NCI-H2171 (cell line): ENCODE results near the gene LAPTM5.

Source experiments
- DNase-seq: peaks from one replicate; lab custom pipeline; 2025; lab: John Stamatoyannopoulos, UW

The LAPTM5 gene

DNA sequence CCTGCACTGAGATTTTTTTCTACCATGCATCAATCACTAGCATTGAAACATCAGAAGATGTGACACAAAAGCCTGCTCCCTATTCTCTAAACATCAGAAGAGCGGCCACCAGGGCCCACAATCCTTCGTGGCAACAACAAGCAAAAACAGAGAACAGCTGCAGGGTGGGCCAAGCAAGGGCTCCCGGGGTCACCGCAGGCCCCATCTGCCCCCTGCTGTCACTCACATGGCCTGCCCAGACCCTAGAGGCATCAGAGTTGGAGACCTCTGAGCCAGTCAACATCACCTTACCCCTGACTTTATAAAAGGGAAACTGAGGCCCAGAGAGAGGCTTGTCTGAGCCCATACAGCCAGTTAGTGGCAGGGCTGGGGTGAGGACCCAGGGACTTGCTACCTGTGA, 1.8 kb downstream of the LAPTM5 start:
- no peak for DNase-seq

DNA sequence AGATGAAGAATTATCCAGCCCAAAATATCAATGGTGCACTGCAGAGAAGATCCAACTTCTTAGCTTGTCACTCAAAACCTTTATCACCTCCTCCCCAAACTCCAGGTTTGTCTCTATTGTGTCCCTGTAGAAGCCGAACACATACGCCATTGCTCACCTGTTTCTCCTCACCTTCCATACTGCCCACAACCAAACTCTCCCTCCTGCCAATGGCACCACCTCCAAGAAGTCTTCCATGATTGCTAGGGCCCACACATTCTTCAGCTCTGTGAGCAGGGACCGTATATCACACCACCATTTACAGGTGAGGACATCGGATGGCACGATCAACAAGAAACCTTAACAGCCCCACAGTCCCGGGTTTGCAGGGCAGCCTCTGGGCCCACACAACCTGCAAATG, 2.2 kb downstream of the LAPTM5 start:
- DNase-seq: no peak

DNA sequence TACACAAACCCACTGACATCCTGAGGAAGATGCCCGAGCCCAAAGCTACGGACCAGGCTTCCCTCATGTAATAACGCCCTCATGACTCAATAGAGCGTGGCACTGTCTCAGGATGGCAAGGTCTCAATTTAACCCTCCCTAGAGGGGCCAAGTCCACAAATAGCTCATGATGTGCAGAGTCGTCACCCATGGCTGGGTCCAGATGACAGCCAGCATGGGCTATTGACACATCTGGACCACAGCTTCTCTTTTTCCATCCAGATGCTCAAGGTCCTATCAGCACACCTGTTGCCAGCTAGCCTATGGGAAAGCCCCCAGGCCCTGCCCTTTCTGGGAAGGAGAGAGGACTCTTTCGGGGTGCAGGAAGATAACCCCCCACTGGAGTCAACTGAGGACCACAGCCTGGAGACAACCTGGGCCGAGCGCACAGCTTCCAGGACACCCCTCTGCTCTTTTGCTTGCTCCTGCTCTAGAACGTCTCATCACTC, 2.8 kb downstream of the LAPTM5 start:
- no peak for DNase-seq

DNA sequence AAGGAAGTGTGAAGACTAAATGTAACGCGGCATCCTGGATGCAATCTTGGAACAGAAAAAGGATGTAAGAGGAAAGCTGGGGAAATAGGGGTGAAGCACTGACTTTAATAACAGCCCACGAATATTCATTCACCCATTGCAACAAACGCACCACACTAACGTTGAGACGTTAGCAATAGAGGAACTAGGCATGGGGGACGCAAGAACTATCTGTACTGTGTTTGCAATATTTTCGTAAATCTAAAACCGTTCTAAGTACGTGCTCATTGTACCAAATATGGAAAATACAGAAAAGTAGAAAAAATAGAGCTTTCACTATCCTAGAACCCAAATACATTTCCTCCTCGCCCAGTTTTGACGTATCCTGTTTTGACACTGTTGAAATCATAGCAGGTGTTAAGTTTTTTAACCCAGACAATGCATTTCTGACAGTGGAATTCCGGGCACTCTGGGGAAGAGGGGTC, 3.9 kb downstream of the LAPTM5 start:
- no peak for DNase-seq

DNA sequence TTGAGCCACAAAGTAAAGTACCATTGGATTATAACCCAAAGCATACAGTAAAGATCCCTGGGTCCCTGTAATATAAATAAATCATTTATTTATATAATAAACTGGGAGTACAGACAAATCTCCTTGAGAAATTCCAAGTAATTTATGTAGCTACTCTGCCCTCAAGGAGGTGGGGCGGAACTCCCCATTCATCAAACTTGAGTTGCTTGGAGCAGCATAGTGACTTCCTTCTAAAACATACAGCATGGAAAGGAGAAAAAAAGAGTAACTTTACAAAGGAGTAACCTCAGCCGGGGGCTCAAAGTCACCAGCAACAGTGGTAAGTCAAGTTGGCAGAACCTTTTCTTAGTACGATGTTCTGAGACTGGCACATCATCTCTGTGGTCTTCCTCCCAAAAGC, 4.5 kb downstream of the LAPTM5 start:
- DNase-seq: no peak

DNA sequence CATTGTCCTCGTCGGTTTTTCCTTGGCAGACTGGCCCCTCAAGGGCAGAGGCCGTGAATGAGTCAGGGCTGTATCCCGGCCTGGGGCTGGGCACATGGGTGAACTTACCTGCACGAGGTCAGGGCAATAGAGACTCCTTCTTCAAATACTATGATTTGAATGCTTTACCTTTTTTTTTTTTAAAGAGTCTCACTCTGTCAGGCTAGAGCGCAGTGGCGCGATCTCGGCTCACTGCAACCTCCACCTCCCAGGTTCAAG, 5.0 kb downstream of the LAPTM5 start:
- DNase-seq: no peak

DNA sequence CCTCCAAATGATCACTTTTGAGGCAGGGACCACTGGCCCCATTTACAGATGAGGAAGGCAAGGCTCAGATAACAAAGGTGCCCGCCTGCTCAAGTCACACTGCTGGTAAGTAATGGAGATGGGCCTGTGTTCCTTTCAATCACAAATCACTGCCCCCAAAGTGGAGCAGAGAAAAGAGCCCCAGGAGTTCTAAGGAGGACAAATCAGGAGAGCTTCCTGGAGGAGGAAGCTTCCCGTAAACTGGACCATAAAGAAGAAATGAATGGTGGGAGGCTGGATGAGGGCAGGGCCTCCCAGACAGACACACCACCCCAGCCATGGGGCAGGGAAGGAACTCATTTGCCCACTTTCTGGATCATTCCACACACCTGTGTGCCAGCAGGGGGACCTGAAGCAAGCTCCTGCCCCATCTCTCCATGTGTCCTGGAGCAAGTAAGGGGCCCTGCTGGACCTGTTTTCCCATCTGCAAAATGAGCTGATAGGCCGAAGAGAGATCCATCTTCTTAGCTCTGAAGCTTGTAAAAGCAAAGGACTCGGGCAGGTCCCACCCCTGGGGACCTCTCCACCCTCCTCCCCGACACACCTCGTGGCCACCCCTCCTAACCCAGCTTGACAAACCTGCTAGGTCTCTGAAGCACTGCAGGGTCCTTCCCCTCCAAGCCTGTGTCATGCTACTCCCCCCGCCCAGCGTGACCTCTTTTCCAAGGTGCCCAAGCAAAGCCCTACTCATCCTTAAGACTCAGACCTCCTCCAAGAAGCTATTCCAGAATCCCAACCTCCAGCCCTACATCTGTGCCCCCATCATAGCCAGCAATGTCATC, 5.5 kb downstream of the LAPTM5 start:
- no peak for DNase-seq

DNA sequence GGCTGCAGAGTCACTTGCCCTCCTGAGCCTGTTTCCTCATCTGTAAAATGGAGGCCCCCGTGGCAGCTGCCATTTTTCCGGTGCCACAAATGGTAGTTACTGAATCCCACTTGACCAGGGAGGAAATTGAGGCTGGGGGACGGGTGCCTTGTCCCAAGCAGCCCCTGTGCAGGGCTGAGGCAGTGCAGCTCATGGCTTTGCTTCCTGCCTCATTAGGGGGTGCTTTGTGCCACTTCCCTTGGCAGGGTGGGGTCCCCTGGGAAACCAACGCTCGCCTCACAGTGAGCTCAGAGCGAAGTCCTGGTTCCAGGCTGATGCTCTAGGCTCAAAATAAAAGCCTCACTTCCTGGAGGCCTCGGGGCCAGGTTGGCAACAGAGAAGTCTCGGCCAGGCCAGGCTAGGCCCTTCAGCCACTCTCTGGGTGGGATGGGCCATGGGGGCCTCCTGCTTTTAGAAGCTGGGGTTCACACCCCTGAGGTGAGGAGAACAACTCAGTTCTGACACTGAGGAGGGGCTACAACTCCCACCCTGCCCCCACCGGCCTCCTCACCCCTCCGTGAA, 6.8 kb downstream of the LAPTM5 start:
- DNase-seq: no peak

DNA sequence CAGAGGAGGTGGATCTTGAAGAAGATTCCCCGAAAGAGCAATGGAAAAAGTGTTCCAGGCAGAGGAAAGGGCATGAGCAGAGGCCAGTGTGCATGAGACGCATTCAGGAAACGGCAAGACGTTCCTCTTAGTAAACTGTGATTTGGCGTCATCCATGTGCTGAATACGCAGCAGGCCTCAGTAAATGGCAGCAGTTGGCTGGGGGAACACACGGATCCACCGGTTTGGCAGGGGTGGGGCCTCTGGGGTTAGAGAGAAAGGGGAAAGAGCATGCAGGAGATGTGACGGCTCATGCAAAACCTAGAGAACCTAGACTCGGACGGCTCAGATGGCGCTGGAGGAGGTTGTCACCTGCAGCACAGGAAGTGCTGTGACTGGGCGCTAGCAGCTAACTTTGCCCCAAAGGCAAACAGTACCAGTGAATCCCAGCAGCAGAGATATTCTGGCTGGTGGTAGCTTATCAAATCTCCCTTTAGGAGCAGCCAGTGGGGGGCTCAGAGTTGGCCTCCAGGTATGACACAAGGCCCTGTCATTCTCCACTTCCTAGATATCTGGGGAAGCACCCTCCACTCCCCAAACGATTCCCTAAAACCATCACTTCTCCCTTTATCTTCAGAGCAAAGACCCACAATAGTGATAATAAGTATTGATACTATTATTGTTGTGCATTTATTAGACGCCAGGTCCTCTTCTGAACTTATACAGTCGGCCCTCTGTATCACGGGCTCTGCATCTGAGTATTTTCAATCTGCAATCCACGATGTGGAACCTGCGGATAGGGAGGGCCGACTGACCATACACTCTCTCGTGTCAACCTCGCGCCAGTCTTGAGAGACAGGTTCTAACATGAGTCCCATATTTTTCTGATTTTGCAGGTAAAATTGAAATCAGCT, 7.6 kb downstream of the LAPTM5 start:
- DNase-seq: no peak

DNA sequence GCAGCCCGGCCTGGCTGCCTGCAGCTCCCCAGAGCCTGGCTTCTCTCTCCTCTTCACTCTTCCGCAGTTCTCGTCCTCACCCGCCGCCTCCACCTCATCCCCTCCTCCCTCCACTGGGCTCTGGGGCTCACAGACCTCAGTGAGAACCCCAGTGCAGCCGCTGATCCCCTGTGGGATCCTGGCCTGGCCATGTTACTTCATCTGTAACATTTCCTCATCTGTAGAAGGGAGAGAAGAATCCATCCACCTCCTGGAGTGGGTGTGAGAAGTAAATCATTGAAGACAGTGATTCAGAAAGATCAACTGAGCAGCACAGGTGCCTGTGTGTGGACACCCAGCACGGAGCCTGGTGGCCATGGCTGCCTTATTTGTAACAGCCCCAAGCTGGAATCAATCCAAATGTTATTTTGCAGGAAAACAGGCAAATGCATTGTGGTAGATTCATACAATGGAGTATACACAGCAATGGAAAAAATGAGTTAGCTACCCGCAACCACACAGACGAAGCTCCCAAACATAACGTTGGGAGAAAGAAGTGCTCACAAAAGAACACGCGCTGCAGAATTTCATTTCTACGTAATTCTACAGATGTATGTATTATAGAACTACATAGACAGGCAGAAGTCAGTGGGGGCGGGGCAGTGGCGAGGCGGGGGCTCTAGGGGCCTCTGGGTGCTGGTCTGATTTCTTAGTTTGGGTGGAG, 8.7 kb downstream of the LAPTM5 start:
- no peak for DNase-seq

DNA sequence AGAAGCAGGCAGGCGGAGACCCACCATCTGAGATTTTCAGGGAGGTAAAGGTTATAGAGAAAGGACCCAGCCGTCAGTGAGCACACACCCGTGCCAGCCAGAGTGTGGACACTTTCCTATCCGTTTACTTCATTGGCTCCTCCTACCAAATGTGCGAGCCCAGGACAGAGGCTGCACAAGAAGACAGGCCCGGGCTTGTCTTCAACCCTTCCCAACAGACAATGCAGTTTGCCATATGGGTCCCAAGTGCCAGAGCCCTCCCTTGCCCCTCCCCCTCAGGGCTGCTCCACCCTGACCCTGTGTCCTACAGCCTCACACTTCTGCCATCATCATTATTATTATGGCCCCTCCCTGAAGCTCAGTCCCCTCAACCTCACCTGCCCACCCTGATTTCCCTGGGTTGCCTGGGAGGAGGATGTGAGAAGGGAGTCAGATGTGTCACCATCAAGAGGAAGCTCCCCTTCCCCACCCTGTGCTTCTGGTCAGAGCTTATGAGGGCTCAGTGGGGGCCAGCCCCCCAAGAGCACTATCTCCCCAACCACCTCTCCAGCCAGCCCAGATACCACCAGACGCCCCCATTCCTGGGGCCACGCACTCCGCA, 9.4 kb downstream of the LAPTM5 start:
- peak; percentile 89 for DNase-seq

DNA sequence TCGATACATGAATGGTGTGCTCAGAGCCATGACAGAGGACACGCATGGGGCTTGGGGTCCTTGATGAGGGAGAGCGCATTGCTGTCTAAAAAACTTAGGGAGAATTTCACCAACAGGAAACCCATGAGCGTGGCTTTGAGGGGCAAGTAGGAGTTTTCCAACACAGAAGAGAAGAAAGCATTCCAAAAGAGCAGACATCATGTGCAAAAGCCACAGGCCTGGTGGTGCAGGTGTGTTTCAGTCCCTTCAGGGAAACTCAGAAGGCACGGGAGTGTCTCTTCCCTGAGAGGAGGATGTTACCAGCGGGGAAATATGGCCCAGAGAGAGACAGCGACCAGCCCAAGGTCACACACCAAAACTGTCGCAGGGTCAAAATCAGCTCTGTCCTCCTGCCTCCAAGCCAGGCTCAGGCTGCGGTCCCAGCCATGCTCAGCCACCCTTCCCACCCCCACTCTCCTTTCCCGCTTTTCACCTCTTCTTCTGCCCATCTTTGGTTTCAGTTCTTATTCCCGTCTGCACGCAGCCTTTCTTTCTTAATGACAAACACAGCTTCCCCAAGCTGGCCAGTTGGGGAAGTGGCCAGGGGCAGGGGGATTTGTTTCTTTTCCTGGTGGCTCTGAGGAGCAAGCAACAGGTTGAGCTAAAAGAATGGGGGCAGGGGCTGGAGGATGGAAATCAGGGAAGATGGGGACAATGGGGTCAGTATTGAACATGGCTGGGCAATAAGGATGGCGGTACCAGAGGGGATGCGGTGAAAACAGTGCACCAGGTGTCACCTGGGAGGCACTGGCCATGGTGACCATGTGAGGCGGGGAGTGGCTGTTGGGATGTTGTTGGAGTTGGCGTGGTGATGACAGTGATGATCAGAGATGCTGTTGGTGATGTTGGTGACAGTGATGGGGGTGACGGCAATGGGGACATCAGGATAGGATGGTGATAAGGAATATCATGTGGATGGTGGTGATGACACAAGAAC, 10.3 kb downstream of the LAPTM5 start:
- no peak for DNase-seq

DNA sequence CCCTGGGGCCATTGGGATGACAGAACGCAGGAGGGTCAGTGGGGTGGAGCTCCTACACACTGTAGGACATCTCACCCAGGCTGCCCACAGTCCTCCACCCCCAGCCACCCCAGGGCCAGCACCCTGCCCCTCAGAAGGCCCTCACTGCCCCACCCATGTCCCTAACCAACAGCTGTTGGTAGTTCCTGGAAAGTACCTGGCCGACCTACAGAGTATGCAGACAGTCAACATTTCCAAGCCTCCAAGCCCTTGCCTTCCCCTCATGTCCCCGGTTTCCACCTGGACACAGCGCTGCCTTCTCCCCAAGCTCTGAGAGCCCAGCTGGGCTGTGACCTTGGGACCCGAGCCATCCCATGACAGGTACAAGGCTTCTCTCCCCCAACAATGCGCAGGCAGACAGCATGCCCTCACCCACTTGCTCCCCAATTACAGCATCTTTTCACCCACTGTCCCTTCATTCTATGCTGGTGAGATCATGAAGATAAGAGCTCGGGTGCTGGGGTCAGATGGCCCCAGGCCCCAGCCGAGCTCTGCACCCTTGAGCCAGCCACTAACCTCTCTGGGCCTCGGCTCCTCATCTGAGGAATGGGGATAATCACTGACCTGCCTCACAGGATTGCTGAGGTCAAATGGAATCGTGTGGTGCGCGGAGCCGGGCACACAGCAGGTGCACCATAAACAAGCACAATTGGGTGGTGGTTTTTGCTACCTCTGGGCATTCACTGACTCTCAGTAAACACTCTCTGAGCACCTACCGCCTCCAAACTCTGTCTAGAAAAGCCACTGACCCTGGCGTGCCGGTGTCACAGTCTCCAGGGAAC, 11.2 kb downstream of the LAPTM5 start:
- DNase-seq: no peak

DNA sequence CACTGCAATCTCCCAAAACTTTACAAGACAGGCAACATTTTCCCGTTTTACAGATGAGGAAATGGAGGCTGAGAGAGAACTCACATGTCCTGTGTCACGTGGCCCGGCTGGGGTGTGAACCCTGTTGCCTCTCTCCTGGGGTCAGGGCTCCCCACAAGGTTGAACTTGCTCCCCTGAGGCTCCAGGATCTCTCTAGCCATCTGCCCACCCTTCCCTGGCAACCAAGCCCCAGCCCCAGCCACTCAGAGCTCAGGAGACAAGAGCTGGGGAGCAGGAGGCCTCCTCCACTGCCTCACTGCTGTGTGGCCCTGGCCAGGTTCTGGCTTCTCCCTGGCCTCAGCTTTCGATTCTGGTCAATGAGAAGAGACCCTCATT, 11.8 kb downstream of the LAPTM5 start:
- DNase-seq: no peak

DNA sequence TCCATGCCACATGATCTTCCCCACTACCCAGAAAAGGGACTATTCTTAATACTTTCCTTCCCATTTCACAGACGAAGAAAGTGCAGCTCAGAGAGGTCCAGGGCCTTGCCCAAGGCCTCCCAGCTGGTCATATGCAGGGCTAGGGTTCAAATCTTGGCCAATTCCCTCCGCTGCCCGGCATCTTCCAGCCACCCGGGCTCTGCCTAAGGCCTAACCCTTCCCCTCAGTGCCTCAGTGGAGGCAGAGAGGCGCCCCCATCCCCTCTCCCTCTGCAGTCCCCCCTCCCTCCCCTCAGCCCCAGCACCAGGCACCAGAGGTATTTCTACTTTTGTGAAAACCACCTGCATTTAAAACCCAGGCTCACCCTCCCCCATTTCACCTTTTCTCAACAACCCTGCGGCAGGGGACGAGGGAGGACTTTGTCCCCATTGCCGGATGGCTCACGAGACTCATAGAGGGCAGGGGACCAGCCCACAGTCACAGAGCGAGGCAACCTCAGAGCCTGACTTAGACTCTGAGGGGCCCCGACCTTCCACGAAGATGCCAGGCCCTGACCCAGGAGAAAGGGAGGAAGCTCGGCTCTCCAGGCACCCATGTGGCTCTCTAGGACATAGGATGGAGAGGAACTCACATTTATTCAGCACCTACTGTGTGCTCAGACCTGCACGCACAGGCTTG, 12.3 kb downstream of the LAPTM5 start:
- no peak for DNase-seq

DNA sequence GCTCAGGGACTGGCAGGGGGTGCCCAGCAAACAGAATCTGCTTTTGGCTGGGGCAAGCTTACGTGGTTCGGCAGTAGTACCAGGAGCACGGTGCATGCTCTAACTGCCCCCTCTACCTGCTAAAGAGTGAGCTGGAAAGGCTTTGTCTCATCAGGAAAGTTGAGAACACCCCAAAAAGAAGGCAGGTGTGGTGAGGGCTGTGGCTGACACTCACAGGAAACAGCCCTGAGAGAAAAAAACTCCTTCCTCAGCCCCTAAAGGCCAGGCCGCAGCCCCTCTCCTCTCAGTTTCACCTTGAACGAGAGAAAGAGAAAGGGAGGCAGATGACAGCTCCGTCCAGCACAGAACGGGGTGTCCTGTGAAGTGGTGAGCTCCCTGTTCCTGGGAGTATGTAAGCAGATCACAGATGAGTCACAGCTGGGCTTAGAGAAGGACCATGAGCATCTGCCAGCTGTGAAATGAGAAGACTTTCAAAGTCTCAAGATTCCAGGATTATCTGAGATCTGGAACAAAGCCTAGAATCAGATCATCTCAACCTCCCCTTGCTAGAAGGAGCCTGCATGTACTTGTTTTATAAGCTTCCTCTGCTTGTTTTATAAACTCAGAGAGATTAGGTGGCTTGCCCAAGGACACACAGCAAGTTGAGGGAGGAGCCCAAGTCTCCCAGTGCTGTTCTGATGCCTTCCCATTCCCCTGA, 13.4 kb downstream of the LAPTM5 start:
- DNase-seq: no peak

DNA sequence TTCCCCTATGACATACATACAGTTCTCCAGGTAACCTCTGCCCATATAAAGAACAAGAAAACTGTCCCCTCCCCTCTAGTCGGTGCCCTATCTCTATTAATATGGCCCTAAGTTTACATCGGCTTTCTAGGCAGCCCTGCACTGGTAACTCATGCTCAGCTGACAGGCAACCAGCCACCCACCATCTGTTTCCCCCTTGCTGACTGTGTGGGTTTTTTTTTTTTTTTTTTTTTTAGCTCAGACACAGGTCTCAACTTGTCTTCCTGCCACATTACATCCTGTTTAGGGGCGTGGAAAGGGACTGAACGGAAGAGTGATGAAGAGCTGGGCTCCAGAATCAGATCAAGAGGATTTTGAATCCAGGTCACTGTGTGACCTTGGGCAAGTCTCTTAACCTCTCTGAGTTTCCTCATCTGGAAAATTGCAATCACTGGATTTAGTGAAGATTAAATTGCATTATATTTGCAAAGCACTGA, 14.0 kb downstream of the LAPTM5 start:
- peak; percentile 94 for DNase-seq

DNA sequence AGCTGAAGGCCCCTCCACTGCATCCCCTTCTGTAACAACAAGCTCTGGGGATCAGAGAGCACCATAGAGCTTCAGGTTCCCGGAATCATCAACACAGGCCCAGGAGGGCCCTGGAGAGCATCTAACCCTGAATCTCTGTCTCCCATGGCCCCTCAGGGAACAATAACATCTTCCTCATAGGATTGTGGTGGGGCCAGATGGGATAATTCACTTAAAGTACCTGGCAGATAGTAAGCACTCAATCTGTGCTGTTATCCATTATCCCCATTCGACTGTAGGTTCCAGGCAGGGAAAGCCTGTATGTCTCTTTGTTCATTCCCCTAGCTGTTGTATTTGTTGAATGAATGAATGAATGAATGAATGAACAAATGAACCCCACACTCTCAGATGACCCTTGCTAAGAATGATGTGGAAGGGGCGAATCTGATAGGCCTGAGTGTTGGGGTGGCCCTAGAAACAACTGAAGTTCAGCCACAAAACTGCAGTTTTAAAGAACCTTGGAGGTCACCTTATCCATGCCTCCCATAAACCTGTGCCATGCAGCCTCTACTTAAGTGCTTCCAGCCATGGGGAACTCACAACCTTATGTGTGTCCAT, 14.5 kb downstream of the LAPTM5 start:
- no peak for DNase-seq
